Activated naive CD8-positive, alpha-beta T cell treated with anti-CD3 and anti-CD28 coated beads for 36 hours (primary cell): ENCODE results near the gene ZNF418. TPM values are rescaled to one million over a fixed set of nuclear protein-coding genes. Genes with fewer than 3 reads are reported as not detected.

Source experiments
- DNase-seq: peaks from one replicate; pipeline ENCODE4 v3.0.0; 2021
- H3K27ac Mint-ChIP-seq: one replicate; pipeline ENCODE4 v1.8.0; 2022; ENCODE audit warnings: mild to moderate bottlenecking, moderate library complexity, mixed read lengths
- H3K27me3 Mint-ChIP-seq: one replicate; pipeline ENCODE4 v1.8.0; 2022; ENCODE audit warnings: mild to moderate bottlenecking, mixed read lengths
- H3K36me3 Mint-ChIP-seq: one replicate; pipeline ENCODE4 v1.8.0; 2021; ENCODE audit warnings: mild to moderate bottlenecking, mixed read lengths
- H3K4me1 Mint-ChIP-seq: one replicate; pipeline ENCODE4 v1.8.0; 2021; ENCODE audit warnings: mixed read lengths
- H3K4me3 Mint-ChIP-seq: one replicate; pipeline ENCODE4 v1.8.0; 2022; ENCODE audit warnings: mild to moderate bottlenecking, moderate library complexity, mixed read lengths
- H3K9me3 Mint-ChIP-seq: one replicate; pipeline ENCODE4 v1.8.0; 2022; ENCODE audit warnings: mixed read lengths
- total RNA-seq, 2 experiments: library from RNA; stranded (reverse); gene quantifications; one replicate each; pipeline ENCODE4 v1.2.3, GENCODE V29; 2021

Gene ZNF418
- 1 to 10 TPM; 5.4 to 6.5 TPM for total RNA-seq

DNA sequence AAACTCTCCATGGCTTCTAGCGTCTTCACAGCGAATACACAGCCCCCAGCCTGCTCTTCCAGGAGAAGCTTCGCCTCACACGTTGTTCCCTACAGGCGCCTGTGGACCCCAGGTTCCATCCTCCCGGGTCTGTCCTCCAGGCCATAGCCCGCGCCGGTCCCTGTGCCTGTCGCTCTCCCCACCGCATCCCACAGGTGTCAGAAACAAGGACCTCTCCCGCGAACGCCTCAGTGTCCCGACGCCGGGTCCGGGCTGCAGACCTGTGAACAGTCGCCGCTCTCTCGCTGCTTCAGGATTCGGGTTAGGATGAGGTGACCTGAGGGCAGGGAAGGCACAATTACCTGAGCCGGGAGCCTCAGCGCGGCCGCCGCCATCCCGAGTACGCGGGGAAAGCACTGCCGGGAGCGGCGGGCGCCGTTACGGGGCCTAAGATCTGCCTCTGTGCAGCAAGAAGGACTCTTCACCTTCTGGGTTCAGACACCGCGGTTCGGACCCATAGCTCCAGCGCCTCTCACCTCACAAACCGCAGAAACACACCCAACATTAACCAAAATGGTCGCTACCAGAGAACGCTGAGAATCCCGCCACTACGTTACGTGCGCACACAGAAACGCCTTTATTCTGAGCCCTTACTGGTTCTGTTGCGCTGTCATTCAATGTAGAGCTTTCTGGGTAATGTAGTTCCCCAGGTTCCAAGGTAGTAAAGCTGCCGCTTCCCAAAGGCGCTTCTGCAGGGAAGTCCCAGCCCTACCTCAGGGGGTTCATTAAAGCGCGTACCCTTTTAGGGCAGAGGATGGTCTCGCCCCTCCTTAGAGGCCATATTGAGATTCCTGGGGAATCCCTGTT is at the start of gene ZNF418:
ZNF418 (minus strand) TSS at position 583 of the 846 bp plus-strand sequence. CDS start 1,580 bp downstream, outside the sequence.
- Mint-ChIP-seq H3K36me3 (peaks cover 95% of the 10 kb centered on the region), H3K4me3 (peak within 1 kb of the TSS; percentile 90), H3K9me3 (peaks cover 52% of the 10 kb centered on the region), H3K27me3 (no peaks in the 10 kb centered on the region), H3K4me1 (peaks cover 10% of the 10 kb centered on the region), H3K27ac (peak within 1 kb of the TSS; percentile 87)
- DNase-seq = peak; percentile 60

DNA sequence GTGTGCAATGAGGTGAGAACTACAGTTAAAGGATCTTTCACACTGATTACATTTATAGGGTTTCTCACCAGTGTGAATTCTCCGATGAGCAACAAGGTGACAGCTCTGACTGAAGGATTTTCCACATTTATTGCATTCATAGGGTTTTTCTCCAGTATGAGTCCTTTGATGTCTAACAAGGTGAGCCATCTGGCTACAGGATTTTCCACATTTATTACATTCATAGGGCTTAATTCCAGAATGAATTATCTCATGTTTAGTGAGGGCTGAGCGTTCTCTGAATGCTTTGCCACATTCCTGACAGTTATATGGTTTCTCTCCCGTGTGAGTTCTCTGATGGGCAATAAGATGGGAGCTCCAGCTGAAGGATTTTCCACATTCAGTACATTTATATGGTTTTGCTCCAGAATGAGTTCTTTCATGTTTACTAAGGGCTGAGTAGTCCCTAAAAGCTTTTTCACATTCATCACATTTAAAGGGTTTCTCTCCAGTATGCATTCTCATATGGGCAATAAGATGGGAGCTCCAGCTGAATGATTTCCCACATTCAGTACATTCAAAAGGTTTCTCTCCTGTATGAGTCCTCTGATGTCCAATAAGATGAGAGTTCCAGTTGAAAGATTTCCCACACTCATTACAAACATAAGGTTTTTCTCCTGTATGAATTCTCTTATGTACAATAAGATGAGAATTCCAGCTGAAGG is 43.5 kb upstream of the ZNF418 start:
- H3K27ac Mint-ChIP-seq = no peak overlapping the region
- no peak for DNase-seq
- no peaks in the 10 kb centered on the region for H3K4me1 Mint-ChIP-seq
- H3K9me3 Mint-ChIP-seq = peaks cover 88% of the 10 kb centered on the region
- no peak overlapping the region for H3K4me3 Mint-ChIP-seq
- peaks cover 96% of the 10 kb centered on the region for H3K36me3 Mint-ChIP-seq
- H3K27me3 Mint-ChIP-seq = no peaks in the 10 kb centered on the region

GRCh38 chr19:57974434-57974833 is 39.2 kb upstream of the ZNF418 start, which contains the start of gene C19orf18:
Gene C19orf18 (minus strand): TSS chr19:57974534. CDS start chr19:57974432, 102 bp downstream.
- H3K4me1 Mint-ChIP-seq = no peaks in the 10 kb centered on the region

DNA sequence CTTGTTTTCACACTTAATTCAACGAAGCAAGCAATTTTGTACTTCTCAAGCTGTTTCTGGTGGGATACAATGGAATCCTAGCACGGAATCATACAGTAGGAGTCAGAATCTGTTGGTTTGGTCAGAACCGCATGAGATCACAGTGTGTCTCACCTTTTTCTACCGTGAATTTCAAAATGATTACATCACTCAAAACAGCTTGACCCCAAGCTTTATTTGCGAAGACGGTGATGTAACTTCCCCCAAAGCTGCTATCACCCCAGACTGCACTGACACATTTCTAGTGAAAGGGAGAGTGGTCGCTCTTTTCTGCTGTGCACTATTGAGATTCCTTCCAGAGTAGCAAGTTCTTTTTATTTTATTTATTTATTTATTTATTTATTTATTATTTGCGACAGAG is 29.6 kb upstream of the ZNF418 start:
- Mint-ChIP-seq H3K4me3 (no peak overlapping the region), H3K27me3 (no peaks in the 10 kb centered on the region), H3K4me1 (no peaks in the 10 kb centered on the region), H3K36me3 (peaks cover 36% of the 10 kb centered on the region), H3K27ac (no peak overlapping the region), H3K9me3 (peaks cover 30% of the 10 kb centered on the region)
- DNase-seq = no peak

More at GRCh38 chr19:57974434-57974833, 39.2 kb upstream of the ZNF418 start, which contains the start of gene C19orf18:
- H3K9me3 Mint-ChIP-seq = peaks cover 71% of the 10 kb centered on the region
- H3K27ac Mint-ChIP-seq = no peak within 1 kb of the TSS
- H3K36me3 Mint-ChIP-seq = peaks cover 76% of the 10 kb centered on the region
- H3K27me3 Mint-ChIP-seq = no peaks in the 10 kb centered on the region
- H3K4me3 Mint-ChIP-seq = no peak within 1 kb of the TSS
- no peak for DNase-seq

DNA sequence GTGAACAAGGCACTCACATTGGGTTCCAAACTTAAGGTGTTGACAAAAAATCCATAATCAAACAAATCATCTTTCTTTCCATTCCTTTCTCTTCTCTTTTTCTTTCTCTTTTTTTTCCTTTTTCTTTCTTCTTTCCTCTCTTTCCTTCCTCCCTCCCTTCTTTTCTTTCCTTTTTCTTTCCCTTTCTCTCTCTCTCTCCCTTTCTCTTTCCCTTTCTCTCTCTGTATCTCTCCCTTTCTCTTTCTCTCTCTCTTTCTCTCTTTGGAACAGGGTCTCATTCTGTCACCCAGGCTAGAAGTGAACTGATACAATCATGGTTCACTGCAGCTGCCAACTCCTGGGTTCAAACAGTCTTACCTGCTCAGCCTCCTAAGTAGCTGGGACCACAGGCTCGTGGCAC is 26.6 kb upstream of the ZNF418 start:
- H3K4me3 Mint-ChIP-seq = no peak overlapping the region
- H3K27me3 Mint-ChIP-seq = no peaks in the 10 kb centered on the region
- H3K9me3 Mint-ChIP-seq = peaks cover 28% of the 10 kb centered on the region
- no peak for DNase-seq
- no peaks in the 10 kb centered on the region for H3K4me1 Mint-ChIP-seq
- H3K36me3 Mint-ChIP-seq = peaks cover 35% of the 10 kb centered on the region
- H3K27ac Mint-ChIP-seq = no peak overlapping the region

DNA sequence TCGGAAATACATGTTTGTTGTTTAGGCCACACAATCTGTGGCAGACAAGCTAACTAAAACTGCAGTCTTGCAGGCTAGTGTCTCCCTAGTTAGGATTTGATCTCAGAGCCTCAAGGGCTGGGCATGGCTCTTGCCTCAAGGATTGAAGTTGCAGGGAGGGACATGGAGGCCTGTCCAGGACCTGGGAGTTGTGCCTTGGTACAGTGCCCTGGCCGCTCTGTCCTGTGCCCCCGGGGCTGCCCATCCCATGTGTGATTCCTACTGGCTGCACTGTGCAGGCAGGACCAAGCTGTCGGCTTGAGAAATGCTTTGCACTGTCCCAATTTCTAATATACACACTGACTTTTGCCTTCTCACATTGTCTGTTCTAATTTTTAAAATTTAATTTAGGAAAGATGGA is 19.8 kb upstream of the ZNF418 start:
- no peak overlapping the region for H3K27ac Mint-ChIP-seq
- peaks cover 42% of the 10 kb centered on the region for H3K9me3 Mint-ChIP-seq
- H3K4me1 Mint-ChIP-seq = no peaks in the 10 kb centered on the region
- peaks cover 5% of the 10 kb centered on the region for H3K27me3 Mint-ChIP-seq
- H3K36me3 Mint-ChIP-seq = peaks cover 31% of the 10 kb centered on the region
- no peak for DNase-seq
- no peak overlapping the region for H3K4me3 Mint-ChIP-seq

DNA sequence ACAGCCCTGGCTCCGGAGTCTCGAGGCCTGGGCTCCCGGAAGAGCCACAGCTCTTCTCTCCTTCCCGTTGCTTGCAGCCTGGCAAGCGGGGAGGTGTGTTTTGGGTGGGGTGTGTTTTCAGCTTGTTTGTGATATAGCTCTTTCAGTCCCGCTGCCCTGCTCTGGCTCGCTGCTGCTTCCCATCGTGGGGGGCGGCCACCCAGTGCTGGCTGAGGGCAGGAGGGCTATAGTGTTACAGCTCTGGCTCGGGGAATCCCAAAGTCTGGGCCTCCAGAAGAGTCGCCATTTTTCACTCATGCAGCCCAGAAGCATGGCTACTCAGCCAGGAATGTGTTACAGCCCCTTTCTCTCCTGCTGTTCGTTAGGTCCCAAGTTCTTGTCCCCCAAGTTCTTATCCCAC is 14.5 kb upstream of the ZNF418 start:
- Mint-ChIP-seq H3K27me3 (peaks cover 5% of the 10 kb centered on the region), H3K27ac (no peak overlapping the region), H3K36me3 (peaks cover 37% of the 10 kb centered on the region), H3K4me3 (no peak overlapping the region), H3K4me1 (peaks cover 13% of the 10 kb centered on the region), H3K9me3 (peaks cover 44% of the 10 kb centered on the region)
- DNase-seq = no peak

DNA sequence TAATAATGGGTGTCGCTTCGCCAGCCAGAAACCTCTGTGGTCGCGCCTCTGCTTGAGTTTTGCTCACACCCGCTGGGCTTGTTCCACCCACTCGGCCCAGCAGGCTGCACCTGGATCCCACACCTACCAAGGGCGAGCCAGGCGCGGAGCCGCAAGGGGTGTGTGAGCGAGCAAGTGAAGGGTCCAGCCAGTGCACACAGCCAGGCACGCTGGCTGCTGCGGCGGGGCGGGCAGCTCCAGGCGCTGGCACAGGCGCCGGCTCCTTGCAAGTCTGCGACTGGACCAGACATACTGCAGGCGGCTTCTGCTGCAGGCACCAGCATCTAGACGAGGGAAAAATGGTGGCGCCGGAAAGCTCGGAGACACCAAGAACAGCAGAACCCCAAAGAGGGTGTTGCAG is 14.1 kb upstream of the ZNF418 start:
- Mint-ChIP-seq H3K36me3 (peaks cover 37% of the 10 kb centered on the region), H3K9me3 (peaks cover 44% of the 10 kb centered on the region)

GRCh38 chr19:57947419-57948134 is 12.4 kb upstream of the ZNF418 start, which contains the start of gene ZNF256:
Gene ZNF256 (minus strand): TSS chr19:57947706. CDS start chr19:57947474, 232 bp downstream.
- Mint-ChIP-seq H3K9me3 (peaks cover 48% of the 10 kb centered on the region), H3K4me3 (peak within 1 kb of the TSS; percentile 92), H3K4me1 (peaks cover 13% of the 10 kb centered on the region), H3K36me3 (peaks cover 46% of the 10 kb centered on the region), H3K27me3 (no peaks in the 10 kb centered on the region), H3K27ac (peak within 1 kb of the TSS; percentile 95)
- peak; percentile 95 for DNase-seq

More for the DNA sequence above, 14.1 kb upstream of the ZNF418 start:
- H3K4me1 Mint-ChIP-seq = peaks cover 13% of the 10 kb centered on the region
- no peak overlapping the region for H3K27ac Mint-ChIP-seq
- DNase-seq = no peak
- no peak overlapping the region for H3K4me3 Mint-ChIP-seq
- H3K27me3 Mint-ChIP-seq = peaks cover 5% of the 10 kb centered on the region

DNA sequence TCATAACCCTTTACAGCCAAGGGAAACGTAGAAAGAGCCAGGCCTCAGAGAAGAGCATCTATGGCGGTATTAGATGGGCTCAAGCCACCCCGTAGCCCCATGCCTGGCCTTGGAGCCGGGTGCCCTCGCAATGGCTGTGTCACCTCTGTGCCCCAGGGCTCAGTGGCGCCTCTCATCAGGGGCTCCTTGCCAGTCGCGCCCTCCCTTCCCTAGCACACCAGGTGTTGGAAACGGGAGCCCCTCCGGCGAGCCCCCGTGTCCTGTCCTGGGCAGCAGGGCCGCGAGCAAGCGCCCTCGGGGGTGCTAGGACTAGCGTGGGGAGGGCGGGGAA is 11.9 kb upstream of the ZNF418 start:
- Mint-ChIP-seq H3K4me3 (peak overlapping the region; percentile 92), H3K4me1 (peaks cover 13% of the 10 kb centered on the region), H3K27ac (peak overlapping the region; percentile 95), H3K9me3 (peaks cover 53% of the 10 kb centered on the region), H3K27me3 (no peaks in the 10 kb centered on the region), H3K36me3 (peaks cover 51% of the 10 kb centered on the region)
- no peak for DNase-seq

- H3K36me3 Mint-ChIP-seq = peaks cover 59% of the 10 kb centered on the region
- no peaks in the 10 kb centered on the region for H3K27me3 Mint-ChIP-seq
- peak overlapping the region; percentile 95 for H3K27ac Mint-ChIP-seq
- no peak for DNase-seq
- peak overlapping the region; percentile 92 for H3K4me3 Mint-ChIP-seq
- peaks cover 13% of the 10 kb centered on the region for H3K4me1 Mint-ChIP-seq
- H3K9me3 Mint-ChIP-seq = peaks cover 57% of the 10 kb centered on the region
These were observed 11.1 kb upstream of the ZNF418 start for GRCh38 chr19:57946316-57946715.

GRCh38 chr19:57941593-57941992 is 6.4 kb upstream of the ZNF418 start:
- Mint-ChIP-seq H3K4me1 (peaks cover 10% of the 10 kb centered on the region), H3K36me3 (peaks cover 94% of the 10 kb centered on the region), H3K27me3 (no peaks in the 10 kb centered on the region), H3K27ac (no peak overlapping the region), H3K9me3 (peaks cover 68% of the 10 kb centered on the region), H3K4me3 (no peak overlapping the region)
- DNase-seq = no peak

DNA sequence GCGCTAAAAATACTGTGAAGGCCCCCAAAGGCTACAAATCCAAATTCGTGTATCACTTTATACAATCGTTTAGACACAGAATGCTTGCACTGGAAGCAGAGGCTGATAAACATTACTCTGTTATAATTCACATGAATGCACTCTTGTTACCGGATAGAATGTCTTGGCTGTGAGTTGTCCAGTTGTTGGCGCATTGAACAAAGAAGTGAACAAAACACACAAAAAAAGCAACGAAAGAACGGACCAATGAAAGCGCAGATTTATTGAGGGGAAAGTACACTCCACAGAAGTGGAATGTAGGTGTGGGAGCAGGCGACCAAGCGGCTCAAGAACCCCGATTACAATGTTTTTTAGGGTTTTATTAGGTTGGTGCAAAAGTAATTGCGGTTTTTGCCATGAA is 529 bp upstream of the ZNF418 start:
- no peak overlapping the region for H3K27ac Mint-ChIP-seq
- peaks cover 10% of the 10 kb centered on the region for H3K4me1 Mint-ChIP-seq
- H3K27me3 Mint-ChIP-seq = no peaks in the 10 kb centered on the region
- H3K9me3 Mint-ChIP-seq = peaks cover 47% of the 10 kb centered on the region
- H3K36me3 Mint-ChIP-seq = peaks cover 93% of the 10 kb centered on the region
- H3K4me3 Mint-ChIP-seq = no peak overlapping the region
- no peak for DNase-seq

DNA sequence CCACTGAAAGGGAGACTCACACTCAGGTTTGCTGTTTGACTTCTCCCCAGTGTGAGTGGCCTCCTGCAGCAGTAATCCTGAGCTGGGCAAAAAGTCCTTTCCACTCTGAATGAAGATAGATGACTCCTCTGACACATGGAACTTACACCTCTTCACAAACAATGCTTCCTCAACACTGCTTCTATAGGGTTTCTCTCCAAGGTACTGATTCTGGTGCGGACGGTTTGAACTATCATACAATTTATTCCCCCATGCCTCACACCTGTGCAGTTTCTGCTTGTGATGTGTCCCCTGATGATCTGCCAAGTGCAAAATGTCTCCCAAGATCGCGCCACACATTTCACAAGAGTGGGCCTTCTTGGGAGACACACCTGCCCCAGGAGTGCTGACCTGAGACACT is 7.6 kb downstream of the ZNF418 start:
- H3K27ac Mint-ChIP-seq = no peak overlapping the region
- H3K4me1 Mint-ChIP-seq = no peaks in the 10 kb centered on the region
- H3K4me3 Mint-ChIP-seq = no peak overlapping the region
- DNase-seq = no peak
- peaks cover 90% of the 10 kb centered on the region for H3K36me3 Mint-ChIP-seq
- no peaks in the 10 kb centered on the region for H3K27me3 Mint-ChIP-seq
- peaks cover 54% of the 10 kb centered on the region for H3K9me3 Mint-ChIP-seq
